ENCODE measurements around the gene RAD23A. TPM values are rescaled to one million over a fixed set of nuclear protein-coding genes. Genes with fewer than 3 reads are reported as not detected.
"Not testable (repeated sequence)": the region's sequence is repeated elsewhere in the genome, so short reads cannot be mapped to it uniquely, and the experiment has no call there.

Gene RAD23A
- total and polyA plus RNA-seq, 8 donors, result 65.3 to 118 (median 75.6) TPM

- Histone ChIP-seq H3K27ac (peak overlapping the region in 1 of 2 donors; percentile 75), H3K9me3 (no peaks in the 10 kb centered on the region), H3K36me3 (peaks cover 0 to 71% of the 10 kb centered on the region in 2 donors), H3K4me3 (no peak overlapping the region), H3K27me3 (no peaks in the 10 kb centered on the region), H3K4me1 (peaks cover 11 to 93% of the 10 kb centered on the region in 2 donors)
- no peak for DNase-seq
- TF ChIP-seq, protein P1, sequence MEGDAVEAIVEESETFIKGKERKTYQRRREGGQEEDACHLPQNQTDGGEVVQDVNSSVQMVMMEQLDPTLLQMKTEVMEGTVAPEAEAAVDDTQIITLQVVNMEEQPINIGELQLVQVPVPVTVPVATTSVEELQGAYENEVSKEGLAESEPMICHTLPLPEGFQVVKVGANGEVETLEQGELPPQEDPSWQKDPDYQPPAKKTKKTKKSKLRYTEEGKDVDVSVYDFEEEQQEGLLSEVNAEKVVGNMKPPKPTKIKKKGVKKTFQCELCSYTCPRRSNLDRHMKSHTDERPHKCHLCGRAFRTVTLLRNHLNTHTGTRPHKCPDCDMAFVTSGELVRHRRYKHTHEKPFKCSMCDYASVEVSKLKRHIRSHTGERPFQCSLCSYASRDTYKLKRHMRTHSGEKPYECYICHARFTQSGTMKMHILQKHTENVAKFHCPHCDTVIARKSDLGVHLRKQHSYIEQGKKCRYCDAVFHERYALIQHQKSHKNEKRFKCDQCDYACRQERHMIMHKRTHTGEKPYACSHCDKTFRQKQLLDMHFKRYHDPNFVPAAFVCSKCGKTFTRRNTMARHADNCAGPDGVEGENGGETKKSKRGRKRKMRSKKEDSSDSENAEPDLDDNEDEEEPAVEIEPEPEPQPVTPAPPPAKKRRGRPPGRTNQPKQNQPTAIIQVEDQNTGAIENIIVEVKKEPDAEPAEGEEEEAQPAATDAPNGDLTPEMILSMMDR (IDR thresholded peaks at IDR 0.05), result no peak
- intact Hi-C loops (cut with DNase I), result no loop called here
- ATAC-seq, result no peak
These were observed 7.0 kb downstream of the RAD23A start for GRCh38 chr19:12952488-12953137.

GRCh38 chr19:12953138-12953798 lies 7.6 kb downstream of the RAD23A start:
- ATAC-seq (no peak), DNase-seq (peak in 2 of 4 donors; percentile 57 to 78)
- Histone ChIP-seq H3K4me3 (no peak overlapping the region), H3K27ac (peak overlapping the region in 1 of 2 donors; percentile 75), H3K36me3 (peaks cover 0 to 64% of the 10 kb centered on the region in 2 donors), H3K27me3 (no peaks in the 10 kb centered on the region), H3K9me3 (no peaks in the 10 kb centered on the region), H3K4me1 (peaks cover 11 to 90% of the 10 kb centered on the region in 2 donors)
- TF ChIP-seq, protein P1 (IDR thresholded peaks at IDR 0.05), result no peak
- intact Hi-C loops (cut with DNase I), result no loop called here

DNA sequence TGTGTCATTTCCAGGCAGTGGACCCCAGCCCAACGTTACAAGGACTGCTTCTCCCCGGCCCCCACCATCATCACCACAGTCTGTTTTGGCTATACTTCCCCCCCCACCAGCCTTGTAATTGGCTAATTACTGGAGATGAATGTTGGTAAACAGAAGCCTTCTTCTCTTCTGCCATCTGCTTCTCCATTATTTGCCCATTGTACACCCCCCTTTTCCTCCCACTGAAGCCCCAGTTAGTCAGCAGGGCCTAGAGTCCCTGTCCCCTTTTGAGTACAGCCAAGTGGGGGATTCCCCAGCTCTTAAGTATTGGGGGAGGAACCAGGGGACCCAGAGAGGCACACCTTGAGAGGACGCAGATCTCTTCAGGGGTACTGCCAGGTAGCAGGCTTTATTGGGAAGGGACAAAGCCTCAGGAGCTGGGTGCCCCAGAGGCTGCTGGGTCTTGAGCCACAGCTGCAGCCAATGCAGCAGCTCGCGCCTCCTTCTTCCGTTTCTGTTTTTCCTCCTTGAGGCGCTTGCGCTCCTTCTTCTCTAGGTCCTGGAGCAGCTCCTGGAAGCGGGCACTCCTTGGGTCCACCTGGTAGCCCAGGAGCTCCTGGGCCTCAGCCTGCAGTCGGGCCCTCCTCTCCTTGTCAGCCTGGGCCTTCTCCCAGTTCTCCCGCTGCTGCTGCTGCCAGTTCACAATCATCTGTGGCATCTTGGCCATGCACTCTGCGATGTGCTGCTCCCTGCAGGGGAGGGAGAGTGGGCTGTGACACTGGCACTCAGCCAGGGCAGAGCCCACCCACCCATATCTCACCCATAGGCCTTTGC lies 8.3 kb downstream of the RAD23A start:
- Histone ChIP-seq H3K4me1 (peaks cover 11 to 83% of the 10 kb centered on the region in 2 donors), H3K36me3 (peaks cover 0 to 57% of the 10 kb centered on the region in 2 donors), H3K27ac (peak overlapping the region in 1 of 2 donors; percentile 75), H3K9me3 (no peaks in the 10 kb centered on the region), H3K27me3 (no peaks in the 10 kb centered on the region), H3K4me3 (no peak overlapping the region)
- intact Hi-C loops (cut with DNase I), result no loop called here
- DNase-seq, result no peak
- no peak for ATAC-seq
- TF ChIP-seq, protein P1 (IDR thresholded peaks at IDR 0.05), result no peak

DNA sequence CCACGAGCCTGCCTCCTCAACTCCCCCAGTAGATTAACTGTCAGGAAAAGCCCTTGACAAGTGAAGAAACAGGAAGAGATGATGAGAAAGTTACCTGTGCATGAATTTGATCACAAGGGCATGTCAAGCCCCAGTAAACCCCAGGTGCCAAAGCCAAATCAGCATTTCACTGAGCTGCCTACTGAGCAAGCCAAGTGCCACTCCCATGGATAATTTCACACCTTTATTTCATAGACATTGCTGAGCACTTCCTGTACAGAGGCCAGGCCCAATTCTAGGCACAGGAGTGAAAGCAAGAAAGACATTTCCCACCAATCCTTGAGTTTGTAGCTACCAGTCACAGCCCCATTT lies 8.9 kb downstream of the RAD23A start:
- H3K4me1 ChIP-seq, result peaks cover 11 to 77% of the 10 kb centered on the region in 2 donors
- H3K36me3 ChIP-seq, result peaks cover 0 to 51% of the 10 kb centered on the region in 2 donors

DNA sequence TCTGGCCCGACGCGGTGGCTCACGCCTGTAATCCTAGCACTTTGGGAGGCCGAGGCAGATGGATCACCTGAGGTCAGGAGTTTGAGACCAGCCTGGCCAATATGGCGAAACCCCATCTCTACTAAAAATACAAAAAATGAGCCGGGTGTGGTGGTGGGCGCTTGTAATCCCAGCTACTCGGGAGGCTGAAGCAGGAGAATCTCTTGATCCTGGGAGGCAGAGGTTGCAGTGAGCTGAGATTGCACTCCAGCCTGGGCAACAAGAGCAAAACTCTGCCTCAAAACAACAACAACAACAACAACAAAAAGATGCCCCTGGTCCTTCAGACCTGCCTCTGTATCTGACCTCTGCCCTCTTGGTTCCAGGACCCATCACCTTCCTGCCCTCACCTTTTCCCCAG lies 9.9 kb downstream of the RAD23A start:
- H3K36me3 ChIP-seq, result peaks cover 0 to 41% of the 10 kb centered on the region in 2 donors
- H3K27me3 ChIP-seq; H3K9me3 ChIP-seq; ATAC-seq; intact Hi-C loops (cut with DNase I); DNase-seq: not testable (repeated sequence)
- H3K4me1 ChIP-seq, result peaks cover 11 to 67% of the 10 kb centered on the region in 2 donors
- peak overlapping the region in 1 of 2 donors; percentile 91 for H3K27ac ChIP-seq
- peak overlapping the region in 1 of 2 donors; percentile 95 for H3K4me3 ChIP-seq

More for the DNA sequence above, 8.9 kb downstream of the RAD23A start:
- intact Hi-C loops (cut with DNase I), result no loop called here
- TF ChIP-seq, protein P1 (IDR thresholded peaks at IDR 0.05), result no peak
- Histone ChIP-seq H3K9me3 (no peaks in the 10 kb centered on the region), H3K27ac (no peak overlapping the region), H3K4me3 (no peak overlapping the region), H3K27me3 (no peaks in the 10 kb centered on the region)
- DNase-seq, result no peak
- no peak for ATAC-seq

Measured in left lung (tissue), 10 donors.